Measurements from ENCODE around the gene AMH. TPM values are rescaled to one million over a fixed set of nuclear protein-coding genes. Genes with fewer than 3 reads are reported as not detected.

AMH gene
- total and polyA plus RNA-seq, 2 of the 13 experiments (the other 11 are each of a cell fraction or from before 2014, with no cell fraction given): 0.03 to 0.18 TPM

GRCh38 chr19:2278459-2279158, 29.5 kb downstream of the AMH start (continued):
- TF ChIP-seq ZNF292 (CRISPR knock-in tag; IDR thresholded peaks at IDR 0.05; ENCODE audit: borderline replicate concordance, low read depth): 0 out of 2 replicates have a peak, but pooled peaks have one; percentile 38
- TF ChIP-seq ZFX (CRISPR knock-in tag; IDR thresholded peaks at IDR 0.05; ENCODE audit: low read depth): no peak
- TF ChIP-seq HOXA3 (CRISPR knock-in tag; IDR thresholded peaks at IDR 0.05): peak; percentile 42; the same call in 1 of the 2 replicates
- TF ChIP-seq MXD4 (CRISPR knock-in tag; IDR thresholded peaks at IDR 0.05): no peak
- TF ChIP-seq RBFOX2 (IDR thresholded peaks at IDR 0.05; ENCODE audit: low read depth, low read length): no peak
- no peak for TF ChIP-seq ZNF10 (CRISPR knock-in tag; IDR thresholded peaks at IDR 0.05; ENCODE audit: borderline replicate concordance, low read depth)
- TF ChIP-seq GATA4 (IDR thresholded peaks at IDR 0.05; ENCODE audit: borderline replicate concordance, low read depth): no peak
- no peak for TF ChIP-seq FOXK2 (IDR thresholded peaks at IDR 0.05)
- no peak for TF ChIP-seq TARDBP (CRISPR knock-in tag; IDR thresholded peaks at IDR 0.05)
- no peak for TF ChIP-seq ZBTB25 (CRISPR knock-in tag; IDR thresholded peaks at IDR 0.05)
- TF ChIP-seq SUZ12 (IDR thresholded peaks at IDR 0.05; ENCODE audit: low read depth, low read length): no peak
- no peak for TF ChIP-seq PHF20 (CRISPR knock-in tag; IDR thresholded peaks at IDR 0.05)
- TF ChIP-seq ZBTB7A (CRISPR knock-in tag; IDR thresholded peaks at IDR 0.05): 0 out of 2 replicates have a peak, but pooled peaks have one; percentile 19
- TF ChIP-seq PCBP1 (IDR thresholded peaks at IDR 0.05; ENCODE audit: borderline replicate concordance, low read depth, low read length): 0 out of 2 replicates have a peak, but pooled peaks have one; percentile 52
- TF ChIP-seq ZHX2 (IDR thresholded peaks at IDR 0.05; ENCODE audit: low read depth): no peak
- no peak for TF ChIP-seq ZHX2 (CRISPR knock-in tag; IDR thresholded peaks at IDR 0.05; ENCODE audit: borderline replicate concordance)
- no peak for TF ChIP-seq SOX13 (IDR thresholded peaks at IDR 0.05)
- TF ChIP-seq SOX13 (CRISPR knock-in tag; conservative IDR thresholded peaks at IDR 0.05 in 1 of 2, IDR thresholded peaks at IDR 0.05 in 1 of 2): no peak
- no peak for TF ChIP-seq DMTF1 (CRISPR knock-in tag; IDR thresholded peaks at IDR 0.05)
- TF ChIP-seq GABPA (IDR thresholded peaks at IDR 0.05; ENCODE audit: low read depth, low read length): no peak
- no peak for TF ChIP-seq GABPA (CRISPR knock-in tag; IDR thresholded peaks at IDR 0.05; ENCODE audit: low read depth)
- TF ChIP-seq MLX (CRISPR knock-in tag; IDR thresholded peaks at IDR 0.05): no peak

Measured in HepG2 (cell line).